GM13977 (cell line): ENCODE measurements around the gene PRKD1.

Experiments used
- DNase-seq: peaks from one replicate; pipeline ENCODE4 v3.0.0; 2012; ENCODE audit warnings: low spot score
- CTCF ChIP-seq: IDR thresholded peaks from 2 replicates; pipeline ENCODE4 v1.5.1; 2012; ENCODE audit warnings: mild to moderate bottlenecking, control low read depth; ENCODE audit not compliant: insufficient read depth; ENCODE audit errors: extremely low read depth, missing control alignments
- in situ Hi-C: fragments of 300-500 bp; cut with MboI; formaldehyde crosslinking; loops from one replicate; pipeline ENCODE4 v1.12.0; 2022; ENCODE audit warnings: low sequenced_read_pairs, low pct_unique_long_range_greater_than_20kb, mixed read lengths, inconsistent platforms; ENCODE audit not compliant: unreplicated experiment

The PRKD1 gene

GRCh38 chr14:29527286-29527685, 400.4 kb downstream of the PRKD1 start:
- TF ChIP-seq CTCF = no peak
- no peak for DNase-seq
- in situ Hi-C loops = loop anchor here (25.0 kb wide), 2 partner anchors 685 to 765 kb away; partner anchors contain the start of gene FOXG1
